ENCODE data around the gene TP53I13. TPM values are rescaled to one million over a fixed set of nuclear protein-coding genes. Genes with fewer than 3 reads are reported as not detected.

The TP53I13 gene
- total and polyA plus RNA-seq, 2 of the 13 experiments (the other 11 are each of a cell fraction or from before 2014, with no cell fraction given), result 16.9 to 25.7 TPM

DNA sequence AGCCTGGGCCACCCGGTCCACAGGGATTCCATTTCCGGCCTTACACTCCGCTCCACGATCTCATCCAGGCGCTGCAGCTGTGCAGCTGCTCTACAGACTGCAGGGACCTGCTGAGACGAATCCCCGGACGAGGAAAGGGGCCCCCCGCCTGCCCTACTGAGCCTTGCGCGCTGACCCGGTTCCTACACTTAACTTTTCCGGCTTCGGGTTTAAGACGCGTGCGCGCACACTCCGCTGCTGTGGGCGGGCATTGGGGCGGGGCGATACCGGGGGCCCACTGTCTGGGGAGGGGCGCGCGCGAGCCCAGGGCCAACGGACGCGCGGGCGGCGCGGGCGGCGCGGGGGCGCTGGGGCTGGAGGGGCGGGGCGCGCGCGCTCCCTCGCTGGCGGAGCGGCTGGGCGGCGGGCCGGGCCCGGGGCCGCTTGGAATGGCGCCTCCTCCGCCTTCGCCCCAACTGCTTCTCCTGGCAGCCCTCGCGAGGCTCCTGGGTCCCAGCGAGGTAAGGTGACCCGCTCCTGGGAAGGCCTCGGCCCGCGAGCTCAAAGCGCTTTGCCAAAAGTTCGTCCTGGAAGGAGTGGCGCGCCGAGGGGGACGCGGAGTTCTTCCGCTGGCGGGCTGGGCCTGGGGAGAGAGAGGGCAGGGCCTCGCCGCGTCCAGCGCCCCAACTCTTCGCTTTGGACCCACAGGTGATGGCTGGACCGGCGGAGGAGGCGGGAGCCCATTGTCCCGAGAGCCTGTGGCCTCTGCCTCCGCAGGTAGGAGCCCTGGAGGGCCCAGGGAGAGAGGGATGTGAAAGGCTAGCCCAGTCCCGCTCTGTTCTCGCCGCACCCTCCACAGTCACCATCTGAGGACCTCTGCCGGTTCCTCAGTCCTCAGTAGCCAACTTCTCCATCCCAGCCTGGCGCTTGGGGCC lies at the start of gene TP53I13 (continued):
- TF ChIP-seq, protein P1, sequence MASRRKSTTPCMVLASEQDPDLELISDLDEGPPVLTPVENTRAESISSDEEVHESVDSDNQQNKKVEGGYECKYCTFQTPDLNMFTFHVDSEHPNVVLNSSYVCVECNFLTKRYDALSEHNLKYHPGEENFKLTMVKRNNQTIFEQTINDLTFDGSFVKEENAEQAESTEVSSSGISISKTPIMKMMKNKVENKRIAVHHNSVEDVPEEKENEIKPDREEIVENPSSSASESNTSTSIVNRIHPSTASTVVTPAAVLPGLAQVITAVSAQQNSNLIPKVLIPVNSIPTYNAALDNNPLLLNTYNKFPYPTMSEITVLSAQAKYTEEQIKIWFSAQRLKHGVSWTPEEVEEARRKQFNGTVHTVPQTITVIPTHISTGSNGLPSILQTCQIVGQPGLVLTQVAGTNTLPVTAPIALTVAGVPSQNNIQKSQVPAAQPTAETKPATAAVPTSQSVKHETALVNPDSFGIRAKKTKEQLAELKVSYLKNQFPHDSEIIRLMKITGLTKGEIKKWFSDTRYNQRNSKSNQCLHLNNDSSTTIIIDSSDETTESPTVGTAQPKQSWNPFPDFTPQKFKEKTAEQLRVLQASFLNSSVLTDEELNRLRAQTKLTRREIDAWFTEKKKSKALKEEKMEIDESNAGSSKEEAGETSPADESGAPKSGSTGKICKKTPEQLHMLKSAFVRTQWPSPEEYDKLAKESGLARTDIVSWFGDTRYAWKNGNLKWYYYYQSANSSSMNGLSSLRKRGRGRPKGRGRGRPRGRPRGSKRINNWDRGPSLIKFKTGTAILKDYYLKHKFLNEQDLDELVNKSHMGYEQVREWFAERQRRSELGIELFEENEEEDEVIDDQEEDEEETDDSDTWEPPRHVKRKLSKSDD (CRISPR knock-in tag; IDR thresholded peaks at IDR 0.05; ENCODE audit: low read depth), result no peak
- TF ChIP-seq ZNF326 (CRISPR knock-in tag; IDR thresholded peaks at IDR 0.05; ENCODE audit: borderline replicate concordance), result no peak
- no peak for TF ChIP-seq AGO1 (IDR thresholded peaks at IDR 0.05; ENCODE audit: low read depth, low read length, poor library complexity, severe bottlenecking)
- peak; percentile 73 for TF ChIP-seq SP5 (CRISPR knock-in tag; IDR thresholded peaks at IDR 0.05; ENCODE audit: borderline replicate concordance, low read depth)
- no peak for TF ChIP-seq ZNF24 (IDR thresholded peaks at IDR 0.05)
- peak; percentile 75; the same call in 1 of the 2 replicates for TF ChIP-seq KDM2A (CRISPR knock-in tag; IDR thresholded peaks at IDR 0.05; ENCODE audit: borderline replicate concordance, low read depth)
- no peak for TF ChIP-seq ZNF460 (CRISPR knock-in tag; IDR thresholded peaks at IDR 0.05; ENCODE audit: borderline replicate concordance)
- TF ChIP-seq ERF (CRISPR knock-in tag; IDR thresholded peaks at IDR 0.05), result peak; percentile 23; the same call in 1 of the 2 replicates
- TF ChIP-seq ZFP36 (IDR thresholded peaks at IDR 0.05; ENCODE audit: borderline replicate concordance, low read depth, low read length, partially characterized antibody), result no peak
- no peak for TF ChIP-seq ZKSCAN8 (CRISPR knock-in tag; IDR thresholded peaks at IDR 0.05; ENCODE audit: borderline replicate concordance)
- TF ChIP-seq, protein P2, sequence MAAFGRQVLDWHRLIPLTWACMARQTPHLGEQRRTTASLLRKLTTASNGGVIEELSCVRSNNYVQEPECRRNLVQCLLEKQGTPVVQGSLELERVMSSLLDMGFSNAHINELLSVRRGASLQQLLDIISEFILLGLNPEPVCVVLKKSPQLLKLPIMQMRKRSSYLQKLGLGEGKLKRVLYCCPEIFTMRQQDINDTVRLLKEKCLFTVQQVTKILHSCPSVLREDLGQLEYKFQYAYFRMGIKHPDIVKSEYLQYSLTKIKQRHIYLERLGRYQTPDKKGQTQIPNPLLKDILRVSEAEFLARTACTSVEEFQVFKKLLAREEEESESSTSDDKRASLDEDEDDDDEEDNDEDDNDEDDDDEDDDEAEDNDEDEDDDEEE (CRISPR knock-in tag; IDR thresholded peaks at IDR 0.05), result no peak
- no peak for TF ChIP-seq GABPA (IDR thresholded peaks at IDR 0.05; ENCODE audit: low read depth, low read length)
- no peak; the same call in 1 of the 2 replicates for TF ChIP-seq GABPA (CRISPR knock-in tag; IDR thresholded peaks at IDR 0.05; ENCODE audit: low read depth)
- TF ChIP-seq THYN1 (CRISPR knock-in tag; IDR thresholded peaks at IDR 0.05; ENCODE audit: borderline replicate concordance, low read depth), result no peak
- TF ChIP-seq, protein P3, sequence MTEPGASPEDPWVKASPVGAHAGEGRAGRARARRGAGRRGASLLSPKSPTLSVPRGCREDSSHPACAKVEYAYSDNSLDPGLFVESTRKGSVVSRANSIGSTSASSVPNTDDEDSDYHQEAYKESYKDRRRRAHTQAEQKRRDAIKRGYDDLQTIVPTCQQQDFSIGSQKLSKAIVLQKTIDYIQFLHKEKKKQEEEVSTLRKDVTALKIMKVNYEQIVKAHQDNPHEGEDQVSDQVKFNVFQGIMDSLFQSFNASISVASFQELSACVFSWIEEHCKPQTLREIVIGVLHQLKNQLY (CRISPR knock-in tag; IDR thresholded peaks at IDR 0.05), result no peak
- TF ChIP-seq, protein P4, sequence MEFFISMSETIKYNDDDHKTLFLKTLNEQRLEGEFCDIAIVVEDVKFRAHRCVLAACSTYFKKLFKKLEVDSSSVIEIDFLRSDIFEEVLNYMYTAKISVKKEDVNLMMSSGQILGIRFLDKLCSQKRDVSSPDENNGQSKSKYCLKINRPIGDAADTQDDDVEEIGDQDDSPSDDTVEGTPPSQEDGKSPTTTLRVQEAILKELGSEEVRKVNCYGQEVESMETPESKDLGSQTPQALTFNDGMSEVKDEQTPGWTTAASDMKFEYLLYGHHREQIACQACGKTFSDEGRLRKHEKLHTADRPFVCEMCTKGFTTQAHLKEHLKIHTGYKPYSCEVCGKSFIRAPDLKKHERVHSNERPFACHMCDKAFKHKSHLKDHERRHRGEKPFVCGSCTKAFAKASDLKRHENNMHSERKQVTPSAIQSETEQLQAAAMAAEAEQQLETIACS (CRISPR knock-in tag; IDR thresholded peaks at IDR 0.05), result peak; percentile 89
- TF ChIP-seq SYNCRIP (IDR thresholded peaks at IDR 0.05; ENCODE audit: insufficient read depth, low read depth, low read length), result no peak
- TF ChIP-seq ZNF749 (CRISPR knock-in tag; IDR thresholded peaks at IDR 0.05; ENCODE audit: borderline replicate concordance), result peak; percentile 80
- TF ChIP-seq ZNF33B (CRISPR knock-in tag; IDR thresholded peaks at IDR 0.05), result no peak
- TF ChIP-seq CENPT (CRISPR knock-in tag; IDR thresholded peaks at IDR 0.05; ENCODE audit: low read depth), result 0 out of 2 replicates have a peak, but pooled peaks have one; percentile 83

All from HepG2 (cell line).